GM06990 (cell line): Measurements from ENCODE around the gene DOCK1.

Source experiments
- DNase-seq: peaks from one replicate; pipeline ENCODE4 v3.0.0-alpha.2; 2011; ENCODE audit not compliant: insufficient read length; ENCODE audit errors: extremely low read depth
- H3K27me3 ChIP-seq: replicated peaks from 2 replicates; pipeline ENCODE4 v1.6.0; 2011; ENCODE audit warnings: low read length; ENCODE audit not compliant: control insufficient read depth, insufficient read depth
- H3K36me3 ChIP-seq: 2 replicates; pipeline ENCODE4 v1.5.1; 2011; ENCODE audit warnings: low read length; ENCODE audit not compliant: control insufficient read depth, insufficient read depth
- H3K4me3 ChIP-seq: replicated peaks from 2 replicates; pipeline ENCODE4 v1.5.1; 2011; ENCODE audit warnings: low read depth, mild to moderate bottlenecking, control low read depth, low read length
- CTCF ChIP-seq: IDR thresholded peaks from 2 replicates; pipeline ENCODE4 v1.5.1; 2011; ENCODE audit warnings: low read length, control low read depth, mild to moderate bottlenecking, inconsistent platforms; ENCODE audit not compliant: insufficient read depth, poor library complexity, severe bottlenecking

Gene DOCK1

GRCh38 chr10:126969310-126969709, 64.1 kb downstream of the DOCK1 start:
- H3K36me3 ChIP-seq = no peaks in the 10 kb centered on the region
- no peak for DNase-seq
- no peak overlapping the region for H3K4me3 ChIP-seq
- no peaks in the 10 kb centered on the region for H3K27me3 ChIP-seq
- no peak for TF ChIP-seq CTCF

GRCh38 chr10:126972635-126973414, 67.6 kb downstream of the DOCK1 start:
- DNase-seq = no peak
- Histone ChIP-seq H3K4me3 (no peak overlapping the region), H3K36me3 (no peaks in the 10 kb centered on the region), H3K27me3 (no peaks in the 10 kb centered on the region)
- TF ChIP-seq CTCF = no peak

GRCh38 chr10:126975221-126975620, 70.0 kb downstream of the DOCK1 start:
- Histone ChIP-seq H3K36me3 (no peaks in the 10 kb centered on the region), H3K4me3 (no peak overlapping the region), H3K27me3 (no peaks in the 10 kb centered on the region)
- TF ChIP-seq CTCF = no peak
- no peak for DNase-seq

GRCh38 chr10:126977216-126977615, 72.0 kb downstream of the DOCK1 start:
- Histone ChIP-seq H3K4me3 (no peak overlapping the region), H3K36me3 (no peaks in the 10 kb centered on the region), H3K27me3 (no peaks in the 10 kb centered on the region)
- TF ChIP-seq CTCF = no peak
- DNase-seq = no peak

GRCh38 chr10:126979311-126979710, 74.1 kb downstream of the DOCK1 start:
- TF ChIP-seq CTCF = no peak
- no peaks in the 10 kb centered on the region for H3K36me3 ChIP-seq
- no peak overlapping the region for H3K4me3 ChIP-seq
- H3K27me3 ChIP-seq = no peaks in the 10 kb centered on the region
- no peak for DNase-seq
